Esophagus squamous epithelium (tissue), 4 donors: ENCODE results near the gene JAM3.

Experiments
- CTCF ChIP-seq, 6 experiments: fragments of 450-650 bp in 4 of 6; fragments of 200-600 bp in 2 of 6; sonication (generic) in 2 of 6; IDR thresholded peaks; one replicate each; pipeline ENCODE4 v1.5.1; 2016 to 2019; ENCODE audit warnings: antibody characterized with exemption in 6 of 6, mild to moderate bottlenecking in 4 of 6, moderate library complexity in 4 of 6
- POLR2A ChIP-seq, 4 donors: fragments of 450-650 bp; IDR thresholded peaks; one replicate each; pipeline ENCODE4 v1.6.1; 2017; ENCODE audit warnings: antibody characterized with exemption in 4 of 4, mild to moderate bottlenecking in 4 of 4, moderate library complexity in 3 of 4

- TF ChIP-seq CTCF (IDR thresholded peaks at IDR 0.05) (no peak), POLR2A (IDR thresholded peaks at IDR 0.05) (no peak)
Measured at GRCh38 chr11:134032501-134033091, 36.3 kb upstream of the JAM3 start.
